B cell (primary cell): Measurements from ENCODE around the gene KLHL33. TPM values are rescaled to one million over a fixed set of nuclear protein-coding genes. Genes with fewer than 3 reads are reported as not detected.

ENCODE experiments used
- ATAC-seq: fragments of 200-7000 bp; cut with Tn5 transposase; one replicate; pipeline ENCODE4 v1.10.0; 2021; ENCODE audit warnings: low read depth, mild to moderate bottlenecking, moderate number of reproducible peaks, moderate library complexity
- CTCF ChIA-PET: fragments of 350-600 bp; sonication (Branson Sonifier 250); formaldehyde crosslinking; loops from one replicate; lab custom pipeline; 2021; ENCODE audit warnings: antibody characterized with exemption, inconsistent platforms; lab: Charles Lee
- POLR2A ChIA-PET: fragments of 350-600 bp; sonication (Branson Sonifier 250); formaldehyde crosslinking; loops from one replicate; lab custom pipeline; 2021; ENCODE audit warnings: antibody characterized with exemption; lab: Charles Lee
- DNase-seq: peaks from one replicate; pipeline ENCODE4 v3.0.0; 2013
- H2AFZ ChIP-seq: 2 replicates; pipeline ENCODE4 v1.6.1; 2012; ENCODE audit warnings: mild to moderate bottlenecking, low read depth, low read length; ENCODE audit not compliant: insufficient read depth, poor library complexity, severe bottlenecking
- H3K27ac ChIP-seq, 2 donors: 1 replicate in 1 of 2; 2 replicates in 1 of 2; pipeline ENCODE4 v1.5.1; 2012 to 2013; ENCODE audit warnings: low read length in 2 of 2, mild to moderate bottlenecking in 2 of 2, moderate library complexity in 1 of 2
- H3K27me3 ChIP-seq, 4 experiments: fragments of 200-600 bp in 1 of 4; sonication (generic) in 1 of 4; replicated peaks in 1 of 4; 1 replicate in 2 of 4; 2 replicates in 2 of 4; pipeline versions ENCODE4 v1.6.1 to v1.7.0; 2013 to 2016; ENCODE audit warnings: low read length in 3 of 4, mild to moderate bottlenecking in 2 of 4, mixed read lengths in 1 of 4, moderate library complexity in 1 of 4; ENCODE audit not compliant: insufficient read depth in 4 of 4, control insufficient read depth in 3 of 4; ENCODE audit errors: control extremely low read depth in 1 of 4
- H3K36me3 ChIP-seq, 2 experiments: replicated peaks in 1 of 2; 1 replicate in 1 of 2; 2 replicates in 1 of 2; pipeline versions ENCODE4 v1.6.1 to v1.7.1; 2013; ENCODE audit warnings: low read length in 1 of 2; ENCODE audit not compliant: insufficient read depth in 2 of 2, control insufficient read depth in 1 of 2; ENCODE audit errors: control extremely low read depth in 1 of 2, extremely low read depth in 1 of 2
- H3K4me1 ChIP-seq, 2 donors: fragments of 200-600 bp in 1 of 2; sonication (generic) in 1 of 2; 1 replicate in 1 of 2; 2 replicates in 1 of 2; pipeline versions ENCODE4 v1.5.1 to v1.6.1; 2013 to 2017; ENCODE audit warnings: low read length in 2 of 2; ENCODE audit not compliant: control insufficient read depth in 2 of 2, insufficient read depth in 2 of 2
- H3K4me2 ChIP-seq: replicated peaks from 2 replicates; pipeline ENCODE3; 2012; ENCODE audit warnings: mild to moderate bottlenecking, low read depth, low read length; ENCODE audit not compliant: poor library complexity, severe bottlenecking
- H3K4me3 ChIP-seq, 5 experiments: fragments of 200-600 bp in 1 of 5; sonication (generic) in 1 of 5; 1 replicate in 3 of 5; 2 replicates in 2 of 5; pipeline versions ENCODE4 v1.5.1 to v1.7.0; 2011 to 2016; ENCODE audit warnings: low read length in 4 of 5, mild to moderate bottlenecking in 4 of 5, low read depth in 2 of 5, control low read depth in 1 of 5, moderate library complexity in 1 of 5; ENCODE audit not compliant: insufficient read depth in 1 of 5; ENCODE audit errors: control extremely low read depth in 1 of 5, extremely low read depth in 1 of 5
- H3K79me2 ChIP-seq: fragments of 200-600 bp; sonication (generic); one replicate; pipeline ENCODE4 v1.6.0; 2016; ENCODE audit warnings: low read length; ENCODE audit not compliant: control insufficient read depth, insufficient read depth
- H3K9ac ChIP-seq: fragments of 200-600 bp; sonication (generic); 2 replicates; pipeline ENCODE4 v1.6.1; 2017; ENCODE audit warnings: mild to moderate bottlenecking, low read length, moderate library complexity
- H3K9me3 ChIP-seq, 3 donors: one replicate each; pipeline versions ENCODE4 v1.6.1 to v1.7.1; 2013; ENCODE audit warnings: low read length in 2 of 3; ENCODE audit not compliant: control insufficient read depth in 2 of 3, insufficient read depth in 1 of 3; ENCODE audit errors: control extremely low read depth in 1 of 3
- H4K20me1 ChIP-seq: 2 replicates; pipeline ENCODE4 v1.6.0; 2012; ENCODE audit warnings: mild to moderate bottlenecking, low read length; ENCODE audit not compliant: insufficient read depth, control insufficient read depth, poor library complexity, severe bottlenecking
- H3K27ac Mint-ChIP-seq: one replicate; pipeline ENCODE4 v1.8.0; 2021; ENCODE audit warnings: mixed read lengths
- H3K27me3 Mint-ChIP-seq: one replicate; pipeline ENCODE4 v1.8.0; 2021; ENCODE audit warnings: mixed read lengths
- H3K4me1 Mint-ChIP-seq: one replicate; pipeline ENCODE4 v1.8.0; 2021; ENCODE audit warnings: mixed read lengths
- H3K4me3 Mint-ChIP-seq: one replicate; pipeline ENCODE4 v1.8.0; 2021; ENCODE audit warnings: mixed read lengths
- H3K9me3 Mint-ChIP-seq: one replicate; pipeline ENCODE4 v1.8.0; 2022; ENCODE audit warnings: mixed read lengths; ENCODE audit not compliant: insufficient read depth
- EZH2 ChIP-seq: IDR thresholded peaks from 2 replicates; pipeline ENCODE4 v1.6.1; 2012; ENCODE audit warnings: borderline replicate concordance, low read depth, mild to moderate bottlenecking, moderate library complexity, low read length; ENCODE audit not compliant: insufficient read depth, poor library complexity, severe bottlenecking
- WGBS: methylation state at CpG from one replicate; pipeline ENCODE4 v1.1.5; 2013; ENCODE audit warnings: missing lambda C conversion rate; ENCODE audit not compliant: insufficient coverage; 5-methylcytosine and 5-hydroxymethylcytosine counted together
- intact Hi-C: fragments of 100-400 bp; cut with micrococcal nuclease; formaldehyde crosslinking; loops from one replicate; pipeline ENCODE4 v1.10.0; 2022
- polyA plus RNA-seq: library from polyadenylated mRNA; depleted of rRNA; stranded (reverse); fragments of >200 nt; gene quantifications from 2 replicates; pipeline ENCODE4 v1.2.3, GENCODE V29; 2012
- total RNA-seq, 2 donors: library from RNA; stranded (reverse); fragments of 120-200 nt in 1 of 2; gene quantifications; 1 replicate in 1 of 2; 2 replicates in 1 of 2; pipeline versions ENCODE4 v1.2.3 to v1.2.4, GENCODE V29; 2013 to 2022
- TF ChIP-seq, protein P1 (sequence below): fragments of 200-600 bp; IDR thresholded peaks from one replicate; pipeline ENCODE4 v1.8.0; 2022; ENCODE audit warnings: antibody characterized with exemption, mild to moderate bottlenecking

The KLHL33 gene
- total and polyA plus RNA-seq, 2 donors (not counting 1 experiment from before 2014, with no cell fraction given): 0.20 to 0.25 TPM

DNA sequence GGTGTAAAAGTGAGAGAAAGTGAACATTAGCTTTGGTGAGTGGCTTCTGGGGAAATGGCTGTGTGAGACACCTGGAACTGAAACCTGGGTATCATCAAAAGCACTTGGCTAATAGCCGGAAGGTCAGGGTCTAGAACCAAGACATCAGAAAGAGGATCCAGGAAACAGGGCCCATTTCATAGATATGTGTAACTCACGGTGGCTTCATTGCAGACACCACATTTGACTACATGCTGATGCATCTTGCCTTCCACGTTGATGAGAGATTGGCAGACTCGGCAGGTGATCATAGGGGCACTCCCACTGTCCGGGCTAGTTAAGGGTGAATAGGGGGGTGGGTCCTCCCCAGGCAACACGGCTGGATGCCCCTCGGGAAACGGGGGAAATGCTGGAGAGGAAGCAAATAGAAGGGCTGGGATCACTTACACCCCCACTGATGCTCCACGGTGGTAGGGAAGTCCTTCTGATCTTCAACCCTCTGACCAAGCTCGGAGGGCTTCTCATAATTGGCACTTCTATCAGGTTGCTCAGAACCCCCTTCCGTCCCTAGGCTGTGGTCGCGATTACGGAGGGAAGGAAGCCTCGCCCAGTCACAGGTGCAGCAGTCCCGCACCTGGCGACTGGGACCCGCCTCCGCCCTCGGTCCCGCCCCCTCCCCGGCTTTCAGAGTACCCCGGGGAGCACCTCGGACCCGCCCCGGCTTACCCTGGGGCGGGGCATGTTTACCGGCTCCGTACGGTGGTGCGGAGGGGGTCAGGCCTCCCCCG, 24.7 kb upstream of the KLHL33 start:
- POLR2A ChIA-PET: interaction anchor here (0.6 to 3.2 kb wide), 6 partner anchors 9 to 221 kb away, joined by 3 to 20 read pairs (median 6); partner anchors contain the start of genes PARP2 and PNP
- Histone ChIP-seq H4K20me1 (peaks cover 27% of the 10 kb centered on the region), H2AFZ (peak overlapping the region; percentile 33), H3K9me3 (no peaks in the 10 kb centered on the region), H3K36me3 (peaks cover 16 to 39% of the 10 kb centered on the region in 2 experiments), H3K9ac (peak overlapping the region; percentile 89), H3K27ac (peak overlapping the region; percentile 98), H3K79me2 (peaks cover 35% of the 10 kb centered on the region), H3K4me2 (peak overlapping the region; percentile 87), H3K4me3 (peak overlapping the region; percentile 34 to 90 (median 81)), H3K27me3 (no peaks in the 10 kb centered on the region), H3K4me1 (peaks cover 41 to 67% of the 10 kb centered on the region in 2 donors)
- ATAC-seq: peak; percentile 25
- peak overlapping the region; percentile 98 for H3K27ac Mint-ChIP-seq
- intact Hi-C loops: loop anchor here (1.0 to 10.0 kb wide), 6 partner anchors 9 to 994 kb away; partner anchors contain the start of genes CHD8, PARP2, PNP and TEP1
- H3K9me3 Mint-ChIP-seq: no peaks in the 10 kb centered on the region
- no peaks in the 10 kb centered on the region for H3K27me3 Mint-ChIP-seq
- H3K4me1 Mint-ChIP-seq: peaks cover 45% of the 10 kb centered on the region
- DNase-seq: peak; percentile 93
- CTCF ChIA-PET: interaction anchor here (1.0 to 4.9 kb wide), 6 partner anchors 9 to 230 kb away, joined by 3 to 40 read pairs (median 6); partner anchors contain the start of genes PNP and TEP1
- TF ChIP-seq, protein P1, sequence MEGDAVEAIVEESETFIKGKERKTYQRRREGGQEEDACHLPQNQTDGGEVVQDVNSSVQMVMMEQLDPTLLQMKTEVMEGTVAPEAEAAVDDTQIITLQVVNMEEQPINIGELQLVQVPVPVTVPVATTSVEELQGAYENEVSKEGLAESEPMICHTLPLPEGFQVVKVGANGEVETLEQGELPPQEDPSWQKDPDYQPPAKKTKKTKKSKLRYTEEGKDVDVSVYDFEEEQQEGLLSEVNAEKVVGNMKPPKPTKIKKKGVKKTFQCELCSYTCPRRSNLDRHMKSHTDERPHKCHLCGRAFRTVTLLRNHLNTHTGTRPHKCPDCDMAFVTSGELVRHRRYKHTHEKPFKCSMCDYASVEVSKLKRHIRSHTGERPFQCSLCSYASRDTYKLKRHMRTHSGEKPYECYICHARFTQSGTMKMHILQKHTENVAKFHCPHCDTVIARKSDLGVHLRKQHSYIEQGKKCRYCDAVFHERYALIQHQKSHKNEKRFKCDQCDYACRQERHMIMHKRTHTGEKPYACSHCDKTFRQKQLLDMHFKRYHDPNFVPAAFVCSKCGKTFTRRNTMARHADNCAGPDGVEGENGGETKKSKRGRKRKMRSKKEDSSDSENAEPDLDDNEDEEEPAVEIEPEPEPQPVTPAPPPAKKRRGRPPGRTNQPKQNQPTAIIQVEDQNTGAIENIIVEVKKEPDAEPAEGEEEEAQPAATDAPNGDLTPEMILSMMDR: no peak
- TF ChIP-seq EZH2: no peak
- WGBS: under 1% methylated on average over 27 of the region's 32 CpGs
- H3K4me3 Mint-ChIP-seq: peak overlapping the region; percentile 94
